ENCODE results near the gene NCF1. TPM values are rescaled to one million over a fixed set of nuclear protein-coding genes. Genes with fewer than 3 reads are reported as not detected.
"Not testable (repeated sequence)": the region's sequence is repeated elsewhere in the genome, so short reads cannot be mapped to it uniquely, and the experiment has no call there.

NCF1 gene
- 10 to 100 TPM; 12.0 to 13.0 TPM for total RNA-seq
- polyA plus RNA-seq = 10 to 100 TPM in 2 of 3 donors, 1 to 10 TPM in 1; 9.0 to 11.6 (median 10.4) TPM
- 0 to 1.2 (median 0.49) reads per million in 6 experiments for total RNA-seq

GRCh38 chr7:74773760-74774750 lies at the start of gene NCF1:
Gene NCF1, plus strand, starts transcription at chr7:74774011. Its CDS starts 21 bp downstream, at chr7:74774032.
- H3K4me3 Mint-ChIP-seq, H3K9me3 Mint-ChIP-seq, H3K4me1 Mint-ChIP-seq, H3K36me3 Mint-ChIP-seq, H3K27me3 Mint-ChIP-seq, POLR2A ChIA-PET, H3K27ac Mint-ChIP-seq, DNase-seq: not testable (repeated sequence)
- peak; percentile 39 to 74 for ATAC-seq

GRCh38 chr7:74725840-74726239 lies 48.0 kb upstream of the NCF1 start:
- POLR2A ChIA-PET = interaction anchor here (0.7 kb wide), 1 partner anchor 134 kb away, joined by 3 read pairs; no protein-coding TSS in a partner anchor
- ATAC-seq = no peak
- H3K27ac Mint-ChIP-seq = peak overlapping the region in 6 of 10 donors; percentile 16 to 68 (median 56)
- no peak for DNase-seq
- H3K27me3 Mint-ChIP-seq = no peaks in the 10 kb centered on the region
- no peak overlapping the region for H3K4me3 Mint-ChIP-seq
- no peaks in the 10 kb centered on the region for H3K9me3 Mint-ChIP-seq
- peaks cover 0 to 9% (median 3%) of the 10 kb centered on the region in 4 donors for H3K4me1 Mint-ChIP-seq
- H3K36me3 Mint-ChIP-seq = peaks cover 0 to 40% (median 5%) of the 10 kb centered on the region in 3 donors

GRCh38 chr7:74726309-74727101 lies 47.3 kb upstream of the NCF1 start:
- DNase-seq (no peak), ATAC-seq (no peak)
- H3K4me1 Mint-ChIP-seq = peaks cover 0 to 9% (median 3%) of the 10 kb centered on the region in 4 donors
- H3K36me3 Mint-ChIP-seq = peaks cover 0 to 42% (median 5%) of the 10 kb centered on the region in 3 donors
- peak overlapping the region in 8 of 10 donors; percentile 4 to 68 (median 26) for H3K27ac Mint-ChIP-seq
- H3K27me3 Mint-ChIP-seq = no peaks in the 10 kb centered on the region
- H3K4me3 Mint-ChIP-seq = no peak overlapping the region
- POLR2A ChIA-PET = interaction anchor here (0.7 kb wide), 1 partner anchor 135 kb away, joined by 3 read pairs; no protein-coding TSS in a partner anchor
- H3K9me3 Mint-ChIP-seq = no peaks in the 10 kb centered on the region

DNA sequence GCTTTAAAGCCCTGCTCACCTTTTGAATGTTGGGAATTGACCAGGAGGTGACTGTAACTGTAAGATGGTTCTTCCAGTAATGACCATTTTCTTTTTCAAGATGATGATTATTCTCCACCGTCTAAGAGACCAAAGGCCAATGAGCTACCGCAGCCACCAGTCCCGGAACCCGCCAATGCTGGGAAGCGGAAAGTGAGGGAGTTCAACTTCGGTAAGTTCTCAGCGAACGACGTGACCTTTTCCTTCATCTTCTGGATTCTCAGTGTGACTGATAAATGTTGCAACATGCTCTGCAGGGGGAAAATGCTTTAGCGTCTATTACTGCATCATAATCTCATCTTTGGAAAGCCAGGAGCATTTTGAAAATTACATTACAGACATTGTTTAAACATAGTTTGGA lies 45.1 kb upstream of the NCF1 start:
- H3K4me1 Mint-ChIP-seq, H3K4me3 Mint-ChIP-seq, ATAC-seq, H3K9me3 Mint-ChIP-seq, POLR2A ChIA-PET, H3K27ac Mint-ChIP-seq, H3K27me3 Mint-ChIP-seq, DNase-seq: not testable (repeated sequence)
- peaks cover 0 to 28% (median 0%) of the 10 kb centered on the region in 3 donors for H3K36me3 Mint-ChIP-seq

DNA sequence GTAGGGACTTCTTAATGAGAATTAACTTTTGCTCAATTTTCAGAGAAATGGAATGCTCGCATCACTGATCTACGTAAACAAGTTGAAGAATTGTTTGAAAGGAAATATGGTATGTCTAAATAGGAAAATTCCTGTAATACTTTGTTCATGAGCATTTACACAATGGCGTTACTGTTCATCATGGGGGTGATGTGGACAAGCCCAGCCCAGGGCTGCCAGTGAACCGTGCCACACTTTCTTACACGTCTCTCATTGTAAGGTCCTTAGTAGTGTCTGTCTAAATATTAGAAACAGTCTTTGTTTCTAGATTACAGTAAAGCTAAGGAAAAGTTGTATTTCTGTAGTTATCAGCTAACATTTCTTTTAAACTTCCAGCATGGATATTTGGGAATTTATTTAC lies 43.6 kb upstream of the NCF1 start:
- not testable (repeated sequence) for ATAC-seq, H3K9me3 Mint-ChIP-seq, H3K27ac Mint-ChIP-seq, H3K27me3 Mint-ChIP-seq, DNase-seq, H3K4me3 Mint-ChIP-seq, H3K4me1 Mint-ChIP-seq
- POLR2A ChIA-PET = interaction anchor here (0.7 kb wide), 1 partner anchor 73 kb away, joined by 4 read pairs; no protein-coding TSS in a partner anchor
- peaks cover 0 to 25% (median 0%) of the 10 kb centered on the region in 3 donors for H3K36me3 Mint-ChIP-seq

GRCh38 chr7:74739974-74740703 lies 33.7 kb upstream of the NCF1 start:
- H3K36me3 Mint-ChIP-seq, H3K4me3 Mint-ChIP-seq, POLR2A ChIA-PET, H3K27ac Mint-ChIP-seq, ATAC-seq, DNase-seq, H3K4me1 Mint-ChIP-seq, H3K9me3 Mint-ChIP-seq, H3K27me3 Mint-ChIP-seq: not testable (repeated sequence)

GRCh38 chr7:74743936-74744557 lies 29.8 kb upstream of the NCF1 start:
- H3K4me3 Mint-ChIP-seq, H3K4me1 Mint-ChIP-seq, H3K36me3 Mint-ChIP-seq, DNase-seq, H3K27ac Mint-ChIP-seq, ATAC-seq, H3K27me3 Mint-ChIP-seq, POLR2A ChIA-PET, H3K9me3 Mint-ChIP-seq: not testable (repeated sequence)

DNA sequence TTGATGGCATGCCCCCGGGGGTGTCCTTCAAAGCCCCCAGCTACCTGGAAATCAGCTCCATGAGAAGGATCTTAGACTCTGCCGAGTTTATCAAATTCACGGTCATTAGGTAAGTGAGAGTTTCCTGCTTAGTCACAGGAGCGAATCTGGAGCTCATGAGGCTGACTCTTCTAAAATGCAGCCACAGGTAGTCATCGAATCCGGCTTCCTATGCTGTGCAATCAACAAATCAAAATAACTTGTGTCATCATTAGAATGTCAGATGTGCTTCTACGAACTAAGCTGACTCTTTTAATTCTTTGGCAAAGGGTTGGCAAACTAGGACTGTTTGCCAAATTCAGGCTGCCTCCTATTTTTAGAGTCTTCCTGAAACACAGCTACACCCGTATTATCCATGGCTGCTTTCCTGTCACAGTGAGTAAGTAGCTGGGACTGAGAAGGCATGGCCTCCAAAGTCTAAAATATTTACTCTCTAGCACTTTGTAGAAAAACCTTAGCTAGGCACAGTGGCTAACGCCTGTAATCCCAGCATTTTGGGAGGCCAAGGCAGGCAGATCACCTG lies 19.8 kb upstream of the NCF1 start:
- H3K27me3 Mint-ChIP-seq, H3K4me1 Mint-ChIP-seq, H3K4me3 Mint-ChIP-seq: not testable (repeated sequence)

GRCh38 chr7:74756673-74757072 lies 17.1 kb upstream of the NCF1 start:
- H3K4me1 Mint-ChIP-seq, H3K4me3 Mint-ChIP-seq, POLR2A ChIA-PET, H3K27ac Mint-ChIP-seq, H3K27me3 Mint-ChIP-seq, H3K9me3 Mint-ChIP-seq, ATAC-seq, DNase-seq, H3K36me3 Mint-ChIP-seq: not testable (repeated sequence)

More for the DNA sequence above, 19.8 kb upstream of the NCF1 start:
- POLR2A ChIA-PET, H3K27ac Mint-ChIP-seq, H3K36me3 Mint-ChIP-seq, DNase-seq, H3K9me3 Mint-ChIP-seq, ATAC-seq: not testable (repeated sequence)

- H3K9me3 Mint-ChIP-seq, H3K4me3 Mint-ChIP-seq, H3K27me3 Mint-ChIP-seq, H3K36me3 Mint-ChIP-seq, ATAC-seq, DNase-seq, H3K4me1 Mint-ChIP-seq, H3K27ac Mint-ChIP-seq, POLR2A ChIA-PET: not testable (repeated sequence)
Measured at GRCh38 chr7:74758268-74758667, 15.5 kb upstream of the NCF1 start.

GRCh38 chr7:74758982-74759381 lies 14.8 kb upstream of the NCF1 start:
- H3K27me3 Mint-ChIP-seq, H3K27ac Mint-ChIP-seq, H3K4me3 Mint-ChIP-seq, H3K36me3 Mint-ChIP-seq, POLR2A ChIA-PET, H3K4me1 Mint-ChIP-seq, H3K9me3 Mint-ChIP-seq, ATAC-seq, DNase-seq: not testable (repeated sequence)
